Measurements from ENCODE around the gene NCOA4.

- TF ChIP-seq CTCF (IDR thresholded peaks at IDR 0.05) (no peak), POLR2A (IDR thresholded peaks at IDR 0.05) (no peak)
Observed at GRCh38 chr10:46069771-46070463, 39.5 kb upstream of the NCOA4 start.

All from body of pancreas (tissue), 4 donors.